H9 (cell line): ENCODE results near the gene DTX4. TPM values are rescaled to one million over a fixed set of nuclear protein-coding genes. Genes with fewer than 3 reads are reported as not detected.

Experiments
- DNase-seq: peaks from one replicate; pipeline ENCODE4 v3.0.0-alpha.2; 2017
- H2AFZ ChIP-seq: one replicate; pipeline ENCODE4 v1.6.1; 2013; ENCODE audit warnings: mild to moderate bottlenecking, low read length, control low read depth, moderate library complexity
- H2AK5ac ChIP-seq: 2 replicates; pipeline ENCODE4 v1.6.1; 2013; ENCODE audit warnings: low read length, control low read depth, mixed read lengths; ENCODE audit not compliant: insufficient read length
- H2BK120ac ChIP-seq: one replicate; pipeline ENCODE4 v1.6.1; 2013; ENCODE audit warnings: low read depth, mild to moderate bottlenecking, low read length, control low read depth, inconsistent platforms; ENCODE audit not compliant: poor library complexity, severe bottlenecking
- H2BK12ac ChIP-seq: 2 replicates; pipeline ENCODE4 v1.6.1; 2013; ENCODE audit warnings: low read length, control low read depth, mixed read lengths, low read depth; ENCODE audit not compliant: insufficient read length
- H2BK15ac ChIP-seq: 2 replicates; pipeline ENCODE4 v1.6.1; 2013; ENCODE audit warnings: low read depth, low read length, control low read depth
- H2BK20ac ChIP-seq: one replicate; pipeline ENCODE4 v1.6.1; 2013; ENCODE audit warnings: low read depth, mild to moderate bottlenecking, low read length, control low read depth, inconsistent platforms; ENCODE audit not compliant: poor library complexity, severe bottlenecking
- H2BK5ac ChIP-seq: 2 replicates; pipeline ENCODE4 v1.6.1; 2013; ENCODE audit warnings: low read length, control low read depth, mixed read lengths; ENCODE audit not compliant: insufficient read length
- H3K14ac ChIP-seq: 2 replicates; pipeline ENCODE4 v1.6.1; 2013; ENCODE audit warnings: low read length, control low read depth; ENCODE audit not compliant: insufficient read depth
- H3K18ac ChIP-seq: 2 replicates; pipeline ENCODE4 v1.6.1; 2013; ENCODE audit warnings: low read depth, mild to moderate bottlenecking, mixed read lengths, low read length, control low read depth; ENCODE audit not compliant: insufficient read length
- H3K23ac ChIP-seq: 2 replicates; pipeline ENCODE4 v1.6.1; 2013; ENCODE audit warnings: low read length, control low read depth, mixed read lengths, low read depth; ENCODE audit not compliant: insufficient read length
- H3K23me2 ChIP-seq: 2 replicates; pipeline ENCODE4 v1.6.1; 2013; ENCODE audit warnings: low read depth, mild to moderate bottlenecking, mixed read lengths, low read length, control low read depth; ENCODE audit not compliant: insufficient read length, poor library complexity, severe bottlenecking
- H3K27ac ChIP-seq: 2 replicates; pipeline ENCODE4 v1.5.1; 2013; ENCODE audit warnings: low read length, control low read depth, mixed read lengths, low read depth; ENCODE audit not compliant: insufficient read length
- H3K27me3 ChIP-seq: 2 replicates; pipeline ENCODE4 v1.6.1; 2013; ENCODE audit warnings: low read length, control low read depth, inconsistent platforms; ENCODE audit not compliant: insufficient read depth
- H3K4ac ChIP-seq: 2 replicates; pipeline ENCODE4 v1.6.1; 2013; ENCODE audit warnings: low read depth, mild to moderate bottlenecking, control low read depth, inconsistent platforms, low read length, moderate library complexity
- H3K4me1 ChIP-seq: 2 replicates; pipeline ENCODE4 v1.6.1; 2013; ENCODE audit warnings: low read length, control low read depth, inconsistent platforms; ENCODE audit not compliant: insufficient read depth
- H3K4me2 ChIP-seq: 2 replicates; pipeline ENCODE4 v1.6.1; 2013; ENCODE audit warnings: low read length, control low read depth, mixed read lengths; ENCODE audit not compliant: insufficient read length, insufficient read depth
- H3K56ac ChIP-seq: 2 replicates; pipeline ENCODE4 v1.6.1; 2013; ENCODE audit warnings: low read depth, mild to moderate bottlenecking, mixed read lengths, low read length, control low read depth; ENCODE audit not compliant: insufficient read length
- H3K79me1 ChIP-seq: 2 replicates; pipeline ENCODE4 v1.6.1; 2013; ENCODE audit warnings: low read depth, mild to moderate bottlenecking, moderate library complexity, low read length, control low read depth, inconsistent platforms; ENCODE audit not compliant: insufficient read depth, poor library complexity, severe bottlenecking
- H3K79me2 ChIP-seq: 2 replicates; pipeline ENCODE4 v1.6.1; 2013; ENCODE audit warnings: low read length, control low read depth, inconsistent platforms; ENCODE audit not compliant: insufficient read depth
- H3K9ac ChIP-seq: 2 replicates; pipeline ENCODE4 v1.6.1; 2013; ENCODE audit warnings: low read length, control low read depth, mixed read lengths; ENCODE audit not compliant: insufficient read length; ENCODE audit errors: extremely low read depth
- H3K9me3 ChIP-seq: one replicate; pipeline ENCODE4 v1.6.1; 2013; ENCODE audit warnings: low read depth, low read length, inconsistent platforms; ENCODE audit not compliant: control insufficient read depth
- H3T11ph ChIP-seq: one replicate; pipeline ENCODE4 v1.6.1; 2013; ENCODE audit warnings: mild to moderate bottlenecking, low read length, control low read depth, inconsistent platforms
- H4K20me1 ChIP-seq: one replicate; pipeline ENCODE4 v1.6.1; 2013; ENCODE audit not compliant: control insufficient read depth, insufficient read length, insufficient read depth
- H4K5ac ChIP-seq: 2 replicates; pipeline ENCODE4 v1.6.1; 2013; ENCODE audit warnings: low read depth, mild to moderate bottlenecking, mixed read lengths, low read length, control low read depth; ENCODE audit not compliant: insufficient read length
- H4K8ac ChIP-seq: replicated peaks from 2 replicates; pipeline ENCODE4 v1.6.1; 2013; ENCODE audit warnings: low read length, control low read depth, mixed read lengths, low read depth; ENCODE audit not compliant: insufficient read length
- H4K91ac ChIP-seq: 2 replicates; pipeline ENCODE4 v1.6.1; 2013; ENCODE audit warnings: low read depth, mild to moderate bottlenecking, moderate library complexity, mixed read lengths, low read length, control low read depth; ENCODE audit not compliant: insufficient read length
- H3K27ac Mint-ChIP-seq, 3 experiments: 2 replicates in 2 of 3; 3 replicates in 1 of 3; pipeline ENCODE4 v1.8.0; 2020 to 2021; ENCODE audit warnings: mixed read lengths in 3 of 3, mild to moderate bottlenecking in 1 of 3, moderate library complexity in 1 of 3
- H3K27me3 Mint-ChIP-seq: 2 replicates; pipeline ENCODE4 v1.8.0; 2021; ENCODE audit warnings: low read depth, mild to moderate bottlenecking, moderate library complexity, mixed read lengths
- H3K36me3 Mint-ChIP-seq, 3 experiments: 2 replicates in 2 of 3; 3 replicates in 1 of 3; pipeline ENCODE4 v1.8.0; 2020 to 2021; ENCODE audit warnings: low read depth in 3 of 3, mixed read lengths in 3 of 3; ENCODE audit not compliant: insufficient read depth in 1 of 3
- H3K4me1 Mint-ChIP-seq, 2 experiments: 2 replicates each; pipeline ENCODE4 v1.8.0; 2020; ENCODE audit warnings: mixed read lengths in 2 of 2
- H3K4me3 Mint-ChIP-seq, 2 experiments: 2 replicates in 1 of 2; 3 replicates in 1 of 2; pipeline ENCODE4 v1.8.0; 2020 to 2021; ENCODE audit warnings: mild to moderate bottlenecking in 2 of 2, mixed read lengths in 2 of 2, moderate library complexity in 1 of 2
- H3K9me3 Mint-ChIP-seq, 2 experiments: 2 replicates in 1 of 2; 3 replicates in 1 of 2; pipeline ENCODE4 v1.8.0; 2020; ENCODE audit warnings: mild to moderate bottlenecking in 2 of 2, mixed read lengths in 2 of 2, moderate library complexity in 1 of 2
- CTCF ChIP-seq: fragments of 200-600 bp; sonication (generic); conservative IDR thresholded peaks from 3 replicates; pipeline ENCODE4 v1.8.0; 2021; ENCODE audit warnings: antibody characterized with exemption, mild to moderate bottlenecking
- WGBS: extraction: QIAGEN DNeasy Blood & Tissue Kit; methylation state at CpG from one replicate; pipeline ENCODE4 v1.1.7; 2013; ENCODE audit warnings: missing lambda C conversion rate, low lambda C conversion rate, mixed read lengths; ENCODE audit not compliant: insufficient read length; ENCODE audit errors: extremely low coverage; 5-methylcytosine and 5-hydroxymethylcytosine counted together
- total RNA-seq: library from RNA; stranded (reverse); gene quantifications from 2 replicates; pipeline ENCODE4 v1.2.1, GENCODE V29; 2021

The DTX4 gene
- total RNA-seq, 1 experiment from 2014 or later = 13.0 TPM

- Mint-ChIP-seq H3K36me3 (peaks cover 3 to 24% (median 8%) of the 10 kb centered on the region in 3 experiments; a peak in 5 of 7 replicates), H3K9me3 (peaks cover 5 to 12% of the 10 kb centered on the region in 2 experiments; a peak in 3 of 5 replicates), H3K27me3 (peaks cover 27% of the 10 kb centered on the region), H3K4me1 (peaks cover 25 to 40% of the 10 kb centered on the region in 2 experiments), H3K27ac (peak overlapping the region in 2 of 3 experiments; percentile 67 to 82; a peak in 3 of 7 replicates), H3K4me3 (peak overlapping the region; percentile 67 to 91)
- peak overlapping the region; percentile 51 for H3K9ac ChIP-seq
- no peak overlapping the region for H4K8ac ChIP-seq
- H2BK12ac ChIP-seq = no peak overlapping the region
- H4K20me1 ChIP-seq = no peaks in the 10 kb centered on the region
- no peak overlapping the region for H4K5ac ChIP-seq
- no peak overlapping the region for H4K91ac ChIP-seq
- peak; percentile 48; the same call in 2 of the 3 replicates for TF ChIP-seq CTCF
- H3K27me3 ChIP-seq = no peaks in the 10 kb centered on the region
- no peaks in the 10 kb centered on the region for H3K79me2 ChIP-seq
- H2BK15ac ChIP-seq = no peak overlapping the region
- H3K79me1 ChIP-seq = no peaks in the 10 kb centered on the region
- H3K56ac ChIP-seq = no peak overlapping the region
- H2BK20ac ChIP-seq = no peak overlapping the region
- H2BK120ac ChIP-seq = no peak overlapping the region
- H3K4ac ChIP-seq = no peak overlapping the region
- no peak overlapping the region for H2AFZ ChIP-seq
- peak overlapping the region; percentile 85 for H3K14ac ChIP-seq
- no peaks in the 10 kb centered on the region for H3K9me3 ChIP-seq
- peak overlapping the region; percentile 80 for H3K18ac ChIP-seq
- no peak overlapping the region for H2AK5ac ChIP-seq
- no peak overlapping the region for H3T11ph ChIP-seq
- H3K23me2 ChIP-seq = peaks cover 6% of the 10 kb centered on the region
- peak overlapping the region; percentile 74 for H3K4me2 ChIP-seq
- H3K27ac ChIP-seq = no peak overlapping the region
- H3K4me1 ChIP-seq = no peaks in the 10 kb centered on the region; the same call in 1 of the 2 replicates
- no peak overlapping the region for H2BK5ac ChIP-seq
- WGBS = no CpG with 5 or more reads among the region's 39 CpGs
- DNase-seq = peak; percentile 92
- no peak overlapping the region for H3K23ac ChIP-seq
Measured at GRCh38 chr11:59144579-59145345, 27.2 kb upstream of the DTX4 start.
